Breast epithelium (tissue), 4 donors: ENCODE data around the gene DGCR8. TPM values are rescaled to one million over a fixed set of nuclear protein-coding genes. Genes with fewer than 3 reads are reported as not detected.

ENCODE experiments used
- DNase-seq, 2 donors: peaks; one replicate each; pipeline ENCODE4 v3.0.0-alpha.2; 2019; ENCODE audit warnings: low spot score in 2 of 2
- H3K27ac ChIP-seq, 2 donors: fragments of 200-600 bp; sonication (generic) in 1 of 2; one replicate each; pipeline ENCODE4 v1.5.1; 2016 to 2019; ENCODE audit warnings: mild to moderate bottlenecking in 1 of 2
- H3K27me3 ChIP-seq, 2 donors: fragments of 200-600 bp; sonication (generic) in 1 of 2; one replicate each; pipeline versions ENCODE4 v1.5.1 to v1.6.0; 2017 to 2019; ENCODE audit warnings: control low read depth in 1 of 2, mild to moderate bottlenecking in 1 of 2
- H3K36me3 ChIP-seq: fragments of 200-600 bp; one replicate; pipeline ENCODE4 v1.5.1; 2019
- H3K4me1 ChIP-seq, 2 donors: fragments of 200-600 bp; sonication (generic); one replicate each; pipeline ENCODE4 v1.5.1; 2016 to 2019; ENCODE audit warnings: control low read depth in 1 of 2
- H3K4me3 ChIP-seq, 3 donors: fragments of 200-600 bp; sonication (generic); 1 replicate in 2 of 3; 2 replicates in 1 of 3; pipeline ENCODE4 v1.5.1; 2016 to 2019; ENCODE audit warnings: mild to moderate bottlenecking in 3 of 3, moderate library complexity in 2 of 3
- H3K9me3 ChIP-seq, 2 donors: fragments of 200-600 bp; sonication (generic) in 1 of 2; one replicate each; pipeline ENCODE4 v1.5.1; 2016 to 2019; ENCODE audit warnings: control low read depth in 1 of 2
- CTCF ChIP-seq, 3 donors: fragments of 450-650 bp; IDR thresholded peaks; one replicate each; pipeline ENCODE4 v1.5.1; 2016 to 2017; ENCODE audit warnings: antibody characterized with exemption in 3 of 3, mild to moderate bottlenecking in 3 of 3, moderate library complexity in 3 of 3
- POLR2A ChIP-seq: fragments of 450-650 bp; IDR thresholded peaks from one replicate; pipeline ENCODE4 v1.6.1; 2016; ENCODE audit warnings: antibody characterized with exemption, mild to moderate bottlenecking, moderate library complexity
- POLR2AphosphoS5 ChIP-seq, 3 donors: sonication (generic); formaldehyde crosslinking; IDR thresholded peaks; one replicate each; pipeline ENCODE4 v1.6.1; 2017; ENCODE audit warnings: antibody characterized with exemption in 3 of 3
- intact Hi-C: fragments of 100-400 bp; cut with DNase I; formaldehyde crosslinking; loops from one replicate; pipeline ENCODE4 v1.15.1; 2023; ENCODE audit warnings: low total_unique reads
- total RNA-seq, 3 donors: library from RNA; depleted of rRNA; stranded (reverse); fragments of >200 nt; gene quantifications; one replicate each; pipeline ENCODE4 v1.1.0, GENCODE V29; 2016

DGCR8 gene
- total RNA-seq, 3 donors from 2014 or later = 18.4 to 34.7 (median 29.0) TPM

- Histone ChIP-seq H3K27me3 (no peaks in the 10 kb centered on the region), H3K4me3 (no peak overlapping the region), H3K9me3 (no peaks in the 10 kb centered on the region), H3K4me1 (no peaks in the 10 kb centered on the region), H3K36me3 (no peaks in the 10 kb centered on the region), H3K27ac (no peak overlapping the region)
- no peak for TF ChIP-seq POLR2A
- no peak for TF ChIP-seq POLR2AphosphoS5 (IDR thresholded peaks at IDR 0.05)
- TF ChIP-seq CTCF (IDR thresholded peaks at IDR 0.05) = no peak
- no peak for DNase-seq
- intact Hi-C loops = no loop called here
These were observed 65.3 kb downstream of the DGCR8 start for GRCh38 chr22:20145206-20145831.

DNA sequence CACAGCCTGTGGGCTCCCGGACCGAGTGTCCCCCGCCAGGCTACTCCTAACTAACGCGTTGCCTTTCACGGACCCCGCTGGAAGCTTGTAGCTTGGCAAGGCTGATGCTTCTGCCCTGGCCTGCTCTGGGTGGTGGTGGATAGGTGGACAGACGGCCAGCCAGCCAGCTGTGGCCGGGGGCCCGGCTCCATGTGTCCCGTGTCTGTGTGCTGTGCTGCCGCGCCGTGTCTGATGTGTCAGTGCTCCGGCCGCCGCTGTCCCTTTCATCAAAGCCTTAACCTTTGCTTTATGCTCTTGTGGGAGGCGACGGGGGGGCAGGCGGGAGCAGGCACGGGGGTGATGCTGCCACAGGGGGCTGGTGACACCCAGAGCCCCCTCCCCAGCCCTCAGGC, 65.8 kb downstream of the DGCR8 start:
- Histone ChIP-seq H3K36me3 (no peaks in the 10 kb centered on the region), H3K4me1 (no peaks in the 10 kb centered on the region), H3K27ac (no peak overlapping the region), H3K27me3 (no peaks in the 10 kb centered on the region), H3K4me3 (no peak overlapping the region), H3K9me3 (no peaks in the 10 kb centered on the region)
- no peak for TF ChIP-seq CTCF (IDR thresholded peaks at IDR 0.05)
- TF ChIP-seq POLR2AphosphoS5 (IDR thresholded peaks at IDR 0.05) = no peak
- TF ChIP-seq POLR2A = no peak
- intact Hi-C loops = no loop called here
- DNase-seq = no peak

GRCh38 chr22:20146777-20147176, 66.7 kb downstream of the DGCR8 start:
- no peaks in the 10 kb centered on the region for H3K27me3 ChIP-seq
- TF ChIP-seq CTCF (IDR thresholded peaks at IDR 0.05) = no peak
- TF ChIP-seq POLR2A = no peak
- no peak for TF ChIP-seq POLR2AphosphoS5 (IDR thresholded peaks at IDR 0.05)
- intact Hi-C loops = no loop called here
- H3K4me3 ChIP-seq = no peak overlapping the region
- DNase-seq = no peak
- no peaks in the 10 kb centered on the region for H3K36me3 ChIP-seq
- H3K4me1 ChIP-seq = no peaks in the 10 kb centered on the region
- H3K9me3 ChIP-seq = no peaks in the 10 kb centered on the region
- H3K27ac ChIP-seq = no peak overlapping the region

- no peak overlapping the region for H3K27ac ChIP-seq
These were observed 67.4 kb downstream of the DGCR8 start for GRCh38 chr22:20147237-20147988.

More at GRCh38 chr22:20147237-20147988, 67.4 kb downstream of the DGCR8 start:
- no peak overlapping the region for H3K4me3 ChIP-seq
- TF ChIP-seq POLR2AphosphoS5 (IDR thresholded peaks at IDR 0.05) (no peak), POLR2A (no peak), CTCF (IDR thresholded peaks at IDR 0.05) (no peak)
- intact Hi-C loops = no loop called here
- no peaks in the 10 kb centered on the region for H3K4me1 ChIP-seq
- no peaks in the 10 kb centered on the region for H3K36me3 ChIP-seq
- no peaks in the 10 kb centered on the region for H3K27me3 ChIP-seq
- H3K9me3 ChIP-seq = no peaks in the 10 kb centered on the region
- DNase-seq = no peak
